ENCODE results near the gene EFHC1.

DNA sequence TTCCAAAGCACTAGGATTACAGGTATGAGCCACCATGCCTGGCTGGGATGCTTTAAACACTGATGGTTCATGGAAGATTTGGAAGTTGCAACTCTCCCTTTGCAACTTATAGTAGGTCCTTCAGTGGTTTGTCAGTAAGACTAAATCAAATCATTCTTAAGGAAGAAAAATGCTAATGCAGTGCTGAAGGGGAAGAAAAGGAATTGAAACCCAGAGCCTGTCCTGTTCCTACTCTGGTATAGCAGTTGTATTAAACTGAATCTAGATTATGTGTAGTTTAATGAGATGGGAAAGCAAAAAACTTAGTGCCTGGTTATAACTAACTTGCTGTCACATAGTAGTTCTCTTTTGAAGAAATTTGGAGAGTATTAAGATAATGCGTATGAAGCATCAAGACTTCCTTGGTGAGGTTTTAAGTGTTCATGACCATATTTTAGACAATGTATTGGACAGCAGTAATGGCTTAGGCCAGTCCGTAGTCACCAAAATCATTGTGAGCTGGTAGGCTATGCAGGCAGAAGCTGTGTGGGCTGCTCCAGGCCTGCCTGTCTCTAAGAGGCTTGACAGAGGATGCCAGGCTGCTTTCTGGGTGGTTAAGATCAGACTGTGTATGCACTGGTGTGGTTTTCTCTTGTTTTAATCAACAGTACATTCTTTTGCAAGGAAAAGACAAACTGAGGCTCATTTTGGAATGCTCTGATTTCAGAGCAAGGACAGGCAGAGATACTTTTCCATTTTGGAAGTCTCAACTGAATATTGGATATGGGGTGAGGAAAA lies 44.2 kb upstream of the EFHC1 start:
- TF ChIP-seq, protein P1, sequence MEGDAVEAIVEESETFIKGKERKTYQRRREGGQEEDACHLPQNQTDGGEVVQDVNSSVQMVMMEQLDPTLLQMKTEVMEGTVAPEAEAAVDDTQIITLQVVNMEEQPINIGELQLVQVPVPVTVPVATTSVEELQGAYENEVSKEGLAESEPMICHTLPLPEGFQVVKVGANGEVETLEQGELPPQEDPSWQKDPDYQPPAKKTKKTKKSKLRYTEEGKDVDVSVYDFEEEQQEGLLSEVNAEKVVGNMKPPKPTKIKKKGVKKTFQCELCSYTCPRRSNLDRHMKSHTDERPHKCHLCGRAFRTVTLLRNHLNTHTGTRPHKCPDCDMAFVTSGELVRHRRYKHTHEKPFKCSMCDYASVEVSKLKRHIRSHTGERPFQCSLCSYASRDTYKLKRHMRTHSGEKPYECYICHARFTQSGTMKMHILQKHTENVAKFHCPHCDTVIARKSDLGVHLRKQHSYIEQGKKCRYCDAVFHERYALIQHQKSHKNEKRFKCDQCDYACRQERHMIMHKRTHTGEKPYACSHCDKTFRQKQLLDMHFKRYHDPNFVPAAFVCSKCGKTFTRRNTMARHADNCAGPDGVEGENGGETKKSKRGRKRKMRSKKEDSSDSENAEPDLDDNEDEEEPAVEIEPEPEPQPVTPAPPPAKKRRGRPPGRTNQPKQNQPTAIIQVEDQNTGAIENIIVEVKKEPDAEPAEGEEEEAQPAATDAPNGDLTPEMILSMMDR (conservative IDR thresholded peaks at IDR 0.05; ENCODE audit: low read length), result no peak
- TF ChIP-seq EZH2phosphoT487 (IDR thresholded peaks at IDR 0.05; ENCODE audit: borderline replicate concordance, low read depth, low read length), result no peak
